BJ (cell line): ENCODE results near the gene ARHGEF11. TPM values are rescaled to one million over a fixed set of nuclear protein-coding genes. Genes with fewer than 3 reads are reported as not detected.
"Not testable (repeated sequence)": the region's sequence is repeated elsewhere in the genome, so short reads cannot be mapped to it uniquely, and the experiment has no call there.

ENCODE experiments used
- CTCF ChIA-PET: fragments of 350-600 bp; formaldehyde crosslinking; extraction: SDS; loops from one replicate; lab custom pipeline; 2021; ENCODE audit warnings: antibody characterized with exemption, inconsistent platforms; lab: Yijun Ruan, JAX
- POLR2A ChIA-PET: fragments of 300-600 bp; sonication (Branson Sonifier 250); formaldehyde crosslinking; extraction: SDS; loops from one replicate; lab custom pipeline; 2021; ENCODE audit warnings: antibody characterized with exemption; lab: Charles Lee
- DNase-seq: peaks from one replicate; pipeline ENCODE4 v3.0.0-alpha.2; 2011; ENCODE audit warnings: low read depth
- H3K27me3 ChIP-seq: 2 replicates; pipeline ENCODE4 v1.6.0; 2011; ENCODE audit warnings: low read length; ENCODE audit not compliant: control insufficient read depth, insufficient read depth
- H3K36me3 ChIP-seq: 2 replicates; pipeline ENCODE4 v1.5.1; 2011; ENCODE audit warnings: low read length; ENCODE audit not compliant: control insufficient read depth, insufficient read depth
- H3K4me3 ChIP-seq: 2 replicates; pipeline ENCODE4 v1.5.1; 2011; ENCODE audit warnings: low read depth, mild to moderate bottlenecking, control low read depth, low read length
- polyA plus RNA-seq: library from polyadenylated mRNA; depleted of rRNA; stranded (reverse); fragments of >200 nt; gene quantifications from 2 replicates; pipeline ENCODE4 v1.2.3, GENCODE V29; 2011
- TF ChIP-seq, protein P1 (sequence below): IDR thresholded peaks from 2 replicates; pipeline ENCODE4 v1.5.1; 2011; ENCODE audit warnings: low read depth, mild to moderate bottlenecking, control low read depth, inconsistent platforms, low read length, moderate library complexity; ENCODE audit not compliant: insufficient read depth

The ARHGEF11 gene
- polyA plus RNA-seq, 1 experiment = 19.5 TPM

DNA sequence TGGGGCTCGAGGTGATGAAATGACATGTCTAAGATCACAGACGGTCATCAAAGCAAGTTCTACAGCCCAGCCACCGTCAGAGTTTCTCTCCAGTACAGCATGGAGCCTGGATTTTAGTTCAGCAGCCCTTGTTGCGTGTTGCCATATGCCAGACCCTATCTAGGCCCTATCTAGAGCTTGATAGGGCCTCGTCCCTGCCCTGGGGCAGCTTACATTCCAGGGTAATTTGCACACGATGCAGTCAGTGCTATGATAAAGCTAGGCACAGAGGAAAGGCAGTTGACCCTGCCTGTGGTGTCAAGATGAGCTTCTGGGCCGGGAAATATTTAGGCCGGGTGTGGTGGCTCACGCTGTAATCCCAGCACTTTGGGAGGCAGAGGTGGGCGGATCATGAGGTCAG is 35.2 kb upstream of the ARHGEF11 start:
- ChIA-PET CTCF (interaction anchor here (1.6 to 2.0 kb wide), 2 partner anchors 9 to 76 kb away, joined by 10 to 12 read pairs; no protein-coding TSS in a partner anchor), POLR2A (no interaction called here)
- Histone ChIP-seq H3K36me3 (no peaks in the 10 kb centered on the region), H3K4me3 (no peak overlapping the region), H3K27me3 (peaks cover 6% of the 10 kb centered on the region; the same call in 1 of the 2 replicates)
- DNase-seq = no peak
- TF ChIP-seq, protein P1, sequence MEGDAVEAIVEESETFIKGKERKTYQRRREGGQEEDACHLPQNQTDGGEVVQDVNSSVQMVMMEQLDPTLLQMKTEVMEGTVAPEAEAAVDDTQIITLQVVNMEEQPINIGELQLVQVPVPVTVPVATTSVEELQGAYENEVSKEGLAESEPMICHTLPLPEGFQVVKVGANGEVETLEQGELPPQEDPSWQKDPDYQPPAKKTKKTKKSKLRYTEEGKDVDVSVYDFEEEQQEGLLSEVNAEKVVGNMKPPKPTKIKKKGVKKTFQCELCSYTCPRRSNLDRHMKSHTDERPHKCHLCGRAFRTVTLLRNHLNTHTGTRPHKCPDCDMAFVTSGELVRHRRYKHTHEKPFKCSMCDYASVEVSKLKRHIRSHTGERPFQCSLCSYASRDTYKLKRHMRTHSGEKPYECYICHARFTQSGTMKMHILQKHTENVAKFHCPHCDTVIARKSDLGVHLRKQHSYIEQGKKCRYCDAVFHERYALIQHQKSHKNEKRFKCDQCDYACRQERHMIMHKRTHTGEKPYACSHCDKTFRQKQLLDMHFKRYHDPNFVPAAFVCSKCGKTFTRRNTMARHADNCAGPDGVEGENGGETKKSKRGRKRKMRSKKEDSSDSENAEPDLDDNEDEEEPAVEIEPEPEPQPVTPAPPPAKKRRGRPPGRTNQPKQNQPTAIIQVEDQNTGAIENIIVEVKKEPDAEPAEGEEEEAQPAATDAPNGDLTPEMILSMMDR = no peak

DNA sequence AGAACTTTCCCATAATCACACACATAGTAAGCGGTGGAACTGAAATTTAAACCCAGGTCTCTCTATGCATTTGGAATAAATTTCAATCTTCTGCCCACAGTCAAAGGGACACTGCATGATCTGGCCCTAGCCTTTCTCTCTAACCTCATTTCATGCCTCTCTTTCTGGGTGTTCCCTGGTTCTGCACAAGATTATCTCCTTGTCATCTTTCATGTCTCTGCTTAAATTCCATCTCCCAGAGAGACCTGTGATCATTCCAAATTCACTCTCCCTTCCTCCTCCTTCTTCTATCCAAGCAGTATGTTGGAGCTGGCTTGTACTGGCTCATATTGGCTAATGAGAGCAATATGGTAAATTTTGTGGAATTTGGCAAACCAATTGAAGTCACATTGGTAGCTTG is 31.9 kb upstream of the ARHGEF11 start:
- Histone ChIP-seq H3K27me3 (peaks cover 2% of the 10 kb centered on the region; the same call in 1 of the 2 replicates), H3K36me3 (no peaks in the 10 kb centered on the region), H3K4me3 (no peak overlapping the region)
- ChIA-PET CTCF (interaction anchor here (1.0 to 1.3 kb wide), 3 partner anchors 13 to 79 kb away, joined by 3 to 4 read pairs (median 4); no protein-coding TSS in a partner anchor), POLR2A (no interaction called here)
- TF ChIP-seq, protein P1 = no peak
- no peak for DNase-seq

DNA sequence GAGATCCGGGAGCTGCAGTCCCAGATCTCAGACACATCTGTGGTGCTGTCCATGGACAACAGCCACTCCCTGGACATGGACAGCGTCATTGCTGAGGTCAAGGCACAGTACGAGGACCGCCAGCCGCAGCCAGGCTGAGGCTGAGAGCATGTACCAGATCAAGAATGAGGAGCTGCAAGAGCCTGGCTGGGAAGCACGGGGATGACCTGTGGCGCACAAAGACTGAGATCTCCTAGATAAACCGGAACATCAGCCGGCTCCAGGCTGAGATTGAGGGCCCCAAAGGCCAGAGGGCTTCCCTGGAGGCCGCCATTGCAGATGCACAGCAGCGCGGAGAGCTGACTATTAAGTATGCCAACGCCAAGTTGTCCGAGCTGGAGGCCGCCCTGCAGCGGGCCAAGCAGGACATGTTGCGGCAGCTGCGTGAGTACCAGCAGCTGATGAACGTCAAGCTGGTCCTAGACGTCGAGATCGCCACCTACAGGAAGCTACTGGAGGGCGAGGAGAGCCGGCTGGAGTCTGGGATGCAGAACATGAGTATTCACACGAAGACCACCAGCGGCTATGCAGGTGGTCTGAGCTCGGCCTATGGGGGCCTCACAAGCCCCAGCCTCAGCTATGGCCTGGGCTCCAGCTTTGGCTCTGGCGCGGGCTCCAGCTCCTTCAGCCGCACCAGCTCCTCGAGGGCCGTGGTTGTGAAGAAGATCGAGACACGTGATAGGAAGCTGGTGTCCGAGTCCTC is 28.6 kb upstream of the ARHGEF11 start:
- TF ChIP-seq, protein P1 = peak; percentile 69
- ChIA-PET POLR2A (no interaction called here), CTCF (interaction anchor here (0.6 to 2.0 kb wide), 27 partner anchors 9 to 654 kb away, joined by 3 to 15 read pairs (median 4); no protein-coding TSS in a partner anchor)
- H3K36me3 ChIP-seq = no peaks in the 10 kb centered on the region
- no peak for DNase-seq
- H3K4me3 ChIP-seq = no peak overlapping the region
- peaks cover 4% of the 10 kb centered on the region; the same call in 1 of the 2 replicates for H3K27me3 ChIP-seq

DNA sequence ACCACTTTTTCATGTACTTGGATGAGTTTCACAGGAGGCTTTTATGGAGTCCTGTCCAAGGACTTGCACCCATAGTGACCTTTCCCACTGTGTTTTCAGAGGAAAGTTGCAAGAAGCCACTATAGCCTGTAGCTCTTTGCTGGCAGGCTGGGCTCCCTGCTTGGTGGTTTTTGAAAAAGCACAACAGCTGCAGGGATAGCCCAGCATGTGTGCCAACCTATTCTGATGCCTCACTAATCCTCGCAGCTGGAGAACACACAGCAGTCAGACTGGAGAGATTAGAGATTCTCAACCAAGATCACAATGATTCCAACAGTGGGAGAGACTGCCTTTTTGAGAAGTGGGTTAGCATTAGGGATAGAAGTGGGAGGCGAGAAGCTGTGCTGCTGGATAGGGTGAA is 24.1 kb upstream of the ARHGEF11 start:
- CTCF ChIA-PET = interaction anchor here (0.6 kb wide), 1 partner anchor 20 kb away, joined by 3 read pairs; no protein-coding TSS in a partner anchor

DNA sequence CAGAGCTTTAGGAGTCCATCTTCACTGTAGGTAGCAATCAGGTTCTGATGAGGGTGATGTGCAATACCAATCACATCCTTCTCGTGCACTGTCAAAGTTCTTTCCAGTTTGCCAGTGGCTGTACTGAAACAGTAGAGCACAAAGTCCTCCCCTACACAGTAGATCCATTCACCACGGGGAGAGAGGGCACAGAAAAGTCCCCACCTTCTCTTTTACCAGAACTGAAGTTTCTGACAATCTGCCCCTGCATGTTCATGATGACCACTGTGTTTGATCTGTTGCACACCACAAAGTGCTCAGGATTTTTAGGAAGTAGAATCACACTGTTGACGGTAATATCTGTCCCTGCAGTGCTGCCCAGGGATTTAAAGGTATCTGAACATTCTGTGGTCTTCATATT is 13.7 kb upstream of the ARHGEF11 start:
- H3K36me3 ChIP-seq, POLR2A ChIA-PET, DNase-seq, H3K27me3 ChIP-seq, CTCF ChIA-PET, H3K4me3 ChIP-seq: not testable (repeated sequence)

More for the DNA sequence above, 24.1 kb upstream of the ARHGEF11 start:
- Histone ChIP-seq H3K27me3 (peaks cover 8% of the 10 kb centered on the region), H3K36me3 (no peaks in the 10 kb centered on the region), H3K4me3 (no peak overlapping the region)
- no peak for DNase-seq
- POLR2A ChIA-PET = no interaction called here
- TF ChIP-seq, protein P1 = no peak
